GM18519 (cell line): Measurements from ENCODE around the gene GTF3C5.
"Not testable (repeated sequence)": the region's sequence is repeated elsewhere in the genome, so short reads cannot be mapped to it uniquely, and the experiment has no call there.

ENCODE experiments used
- ATAC-seq: cut with Tn5 transposase; IDR thresholded peaks from one replicate; pipeline ENCODE4 v1.9.1; 2021; ENCODE audit warnings: mild to moderate bottlenecking, moderate library complexity; ENCODE audit not compliant: unreplicated experiment, low FRiP score

GTF3C5 gene

DNA sequence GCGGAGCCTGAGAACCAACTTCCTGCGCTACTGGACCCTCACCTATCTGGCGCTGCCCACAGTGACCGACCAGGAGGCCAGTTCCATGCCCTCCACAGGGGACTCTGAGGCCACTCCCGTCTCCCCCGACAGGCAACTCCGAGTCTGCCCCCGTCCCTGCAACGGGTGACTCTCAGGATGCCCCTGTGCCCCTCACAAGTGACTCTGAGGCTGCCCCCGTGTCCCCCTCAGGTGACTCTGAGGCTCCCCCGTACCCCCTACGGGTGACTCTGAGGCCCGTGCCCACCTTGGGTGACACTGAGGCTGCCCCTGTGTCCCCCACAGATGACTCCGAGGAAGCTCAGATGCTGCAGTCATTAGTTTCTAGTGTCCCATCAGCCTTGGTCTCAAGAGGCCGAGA, 56.1 kb downstream of the GTF3C5 start:
- ATAC-seq: no peak

DNA sequence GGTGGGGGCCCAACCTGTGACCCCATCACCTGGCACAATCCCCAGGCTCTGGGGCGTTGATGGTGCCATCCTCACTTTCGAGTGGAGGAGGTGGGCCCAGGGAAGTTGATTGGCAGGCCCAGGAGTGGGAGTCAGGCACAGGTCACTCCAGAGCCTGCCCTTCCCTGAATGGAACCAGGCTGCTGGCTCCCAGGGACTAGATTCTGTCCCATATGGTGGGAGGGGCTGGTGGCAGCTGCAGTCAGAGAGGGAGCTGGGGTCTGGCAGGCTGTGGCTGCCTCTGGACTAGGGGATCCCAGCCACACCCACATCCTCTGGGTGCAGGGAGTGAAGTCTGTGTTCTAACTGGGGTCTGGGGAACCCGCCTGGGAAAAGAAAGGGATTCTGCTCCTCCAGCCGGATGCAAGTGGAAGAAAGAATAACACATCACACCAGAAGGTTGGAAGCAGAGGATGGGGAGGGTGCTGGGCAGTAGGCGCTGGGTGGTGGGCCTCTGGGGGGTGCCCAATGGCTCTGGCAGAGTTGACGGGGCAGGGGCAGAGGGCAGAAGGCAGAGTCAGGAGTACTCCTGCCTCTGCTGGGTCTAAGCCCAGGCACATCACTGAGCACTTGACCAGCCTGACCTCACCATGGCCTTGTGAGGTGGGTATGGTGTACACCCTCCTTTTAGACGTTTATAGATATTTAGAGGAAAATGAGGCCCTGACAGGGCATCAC, 56.8 kb downstream of the GTF3C5 start:
- no peak for ATAC-seq

GRCh38 chr9:133088146-133088750, 57.5 kb downstream of the GTF3C5 start:
- ATAC-seq: no peak

DNA sequence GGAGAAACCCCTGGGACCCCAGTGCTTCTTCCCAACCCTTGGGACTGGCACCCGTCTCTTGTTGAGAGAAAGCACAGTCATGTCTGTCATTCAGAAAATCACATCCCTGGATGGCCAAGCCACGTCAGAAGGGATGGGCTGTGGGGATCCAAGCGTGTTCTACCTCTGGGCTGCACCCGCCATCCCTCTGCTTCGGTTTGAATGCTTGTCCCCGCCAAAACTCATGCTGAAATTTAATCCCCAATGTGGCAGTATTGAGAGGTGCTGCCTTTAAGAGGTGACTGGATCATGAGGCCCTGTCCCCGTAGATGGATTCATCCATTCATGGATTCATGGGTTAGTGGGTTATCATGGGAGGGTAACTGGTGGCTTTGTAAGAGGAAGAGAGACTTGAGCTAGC, 58.0 kb downstream of the GTF3C5 start:
- no peak for ATAC-seq

- no peak for ATAC-seq
Observed at GRCh38 chr9:133089271-133089671, 58.5 kb downstream of the GTF3C5 start.

DNA sequence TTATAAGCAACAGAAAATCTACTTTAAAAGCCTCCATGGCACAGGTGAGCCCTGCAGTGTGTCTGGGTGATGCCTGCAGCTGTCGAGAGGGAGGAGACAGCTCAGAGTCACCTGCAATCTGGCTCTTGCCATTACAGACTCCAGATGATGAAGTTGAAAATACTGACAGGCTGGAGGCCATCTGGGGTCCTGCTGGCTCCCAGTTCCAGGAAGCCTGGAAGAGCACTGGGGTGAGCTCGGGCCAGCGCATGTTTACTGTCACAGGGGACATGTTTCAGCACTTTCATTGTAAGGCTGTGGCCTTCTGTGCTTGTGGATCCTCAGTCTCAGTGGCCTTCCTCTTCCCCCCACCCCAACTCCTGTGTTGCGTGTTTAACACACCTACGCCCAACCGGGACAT, 59.4 kb downstream of the GTF3C5 start:
- ATAC-seq: no peak

DNA sequence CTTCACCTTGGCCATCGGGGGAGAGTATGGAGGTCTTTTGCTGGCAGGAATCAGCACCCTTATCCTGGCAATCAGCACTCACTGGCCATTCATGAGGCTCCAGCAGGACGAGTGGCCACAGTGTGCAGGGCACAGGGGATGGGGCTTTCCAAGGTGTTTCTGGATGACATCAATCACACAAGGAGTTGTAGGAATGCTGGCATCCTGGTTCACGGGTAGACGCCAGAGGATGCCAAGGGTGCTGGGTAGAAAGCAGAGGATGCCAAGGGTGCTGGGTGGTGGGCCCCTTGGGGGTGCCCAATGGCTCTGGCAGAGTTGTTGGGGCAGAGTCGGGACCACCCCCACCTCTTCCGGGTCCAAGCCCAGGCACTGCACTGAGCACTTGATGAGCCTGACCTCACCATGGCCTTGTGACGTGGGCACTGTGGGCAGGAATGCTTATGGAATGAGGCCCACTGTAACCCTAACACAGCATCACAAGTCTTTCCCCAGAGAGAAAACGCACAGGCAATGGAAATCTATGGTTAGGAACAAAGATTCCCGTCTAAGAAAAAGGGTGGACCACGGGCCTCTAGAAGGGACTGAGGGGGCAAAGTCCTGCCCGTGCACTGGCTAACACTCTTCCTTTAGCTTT, 60.1 kb downstream of the GTF3C5 start:
- no peak for ATAC-seq

DNA sequence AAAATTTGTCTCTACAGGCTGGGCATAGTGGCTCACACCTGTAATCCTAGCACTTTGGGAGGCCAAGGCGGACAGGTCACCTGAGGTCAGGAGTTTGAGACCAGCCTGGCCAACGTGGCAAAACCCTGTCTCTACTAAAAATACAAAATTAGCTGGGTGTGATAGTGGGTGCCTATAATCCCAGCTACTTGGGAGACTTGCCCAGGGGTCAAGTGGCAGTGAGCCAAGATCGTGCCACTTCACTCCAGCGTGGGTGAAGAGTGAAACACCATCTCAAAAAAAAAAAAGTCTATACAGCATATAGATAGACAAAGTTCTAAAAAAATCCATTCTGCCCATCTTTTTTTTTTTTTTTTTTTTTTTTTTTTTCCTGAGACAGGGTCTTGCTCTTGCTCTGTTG, 63.6 kb downstream of the GTF3C5 start:
- not testable (repeated sequence) for ATAC-seq

DNA sequence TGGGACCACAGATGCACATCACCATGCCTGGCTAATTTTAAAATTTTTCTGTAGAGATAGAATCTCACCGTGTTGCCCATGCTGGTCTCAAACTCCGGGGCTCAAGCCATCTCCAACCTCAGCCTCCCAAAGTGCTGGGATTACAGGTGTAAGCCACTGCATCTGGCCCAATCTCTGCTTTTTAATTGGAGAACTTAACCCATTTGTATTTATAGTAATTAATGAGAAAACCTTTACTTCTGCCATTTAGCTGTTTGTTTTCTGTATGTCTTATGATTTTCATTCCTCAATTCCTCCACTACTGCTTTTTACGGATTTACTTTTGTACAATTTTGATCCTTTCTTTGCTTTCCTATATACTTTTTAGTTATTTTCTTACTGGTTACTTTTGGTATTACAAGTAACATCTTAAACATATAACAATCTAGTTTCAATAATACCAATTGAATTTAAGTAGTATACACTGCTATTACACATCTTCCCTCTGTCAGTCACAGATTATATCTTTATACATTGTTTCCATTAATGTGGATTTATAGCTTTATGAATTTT, 64.1 kb downstream of the GTF3C5 start:
- no peak for ATAC-seq

- no peak for ATAC-seq
Observed at GRCh38 chr9:133098104-133098754, 67.4 kb downstream of the GTF3C5 start.

DNA sequence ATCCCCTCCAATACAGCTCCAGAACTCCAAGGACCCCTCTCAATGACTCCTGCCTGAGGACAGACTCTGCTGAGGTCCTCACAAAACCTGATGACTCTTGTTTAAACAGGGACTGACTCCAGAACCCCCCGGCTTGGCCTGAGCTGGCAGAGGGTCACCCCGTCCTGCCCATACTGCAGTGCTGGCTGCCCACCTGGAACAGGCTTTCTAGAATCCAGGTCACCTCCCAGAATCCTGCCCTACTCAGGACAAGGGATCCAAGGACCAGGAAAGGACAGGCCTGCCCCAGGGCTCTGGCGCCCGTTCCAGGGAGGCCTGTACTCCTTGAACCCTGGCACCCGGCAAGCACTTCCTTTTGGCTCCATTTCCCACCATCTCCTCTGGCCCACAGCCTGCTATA, 68.1 kb downstream of the GTF3C5 start:
- ATAC-seq: no peak

DNA sequence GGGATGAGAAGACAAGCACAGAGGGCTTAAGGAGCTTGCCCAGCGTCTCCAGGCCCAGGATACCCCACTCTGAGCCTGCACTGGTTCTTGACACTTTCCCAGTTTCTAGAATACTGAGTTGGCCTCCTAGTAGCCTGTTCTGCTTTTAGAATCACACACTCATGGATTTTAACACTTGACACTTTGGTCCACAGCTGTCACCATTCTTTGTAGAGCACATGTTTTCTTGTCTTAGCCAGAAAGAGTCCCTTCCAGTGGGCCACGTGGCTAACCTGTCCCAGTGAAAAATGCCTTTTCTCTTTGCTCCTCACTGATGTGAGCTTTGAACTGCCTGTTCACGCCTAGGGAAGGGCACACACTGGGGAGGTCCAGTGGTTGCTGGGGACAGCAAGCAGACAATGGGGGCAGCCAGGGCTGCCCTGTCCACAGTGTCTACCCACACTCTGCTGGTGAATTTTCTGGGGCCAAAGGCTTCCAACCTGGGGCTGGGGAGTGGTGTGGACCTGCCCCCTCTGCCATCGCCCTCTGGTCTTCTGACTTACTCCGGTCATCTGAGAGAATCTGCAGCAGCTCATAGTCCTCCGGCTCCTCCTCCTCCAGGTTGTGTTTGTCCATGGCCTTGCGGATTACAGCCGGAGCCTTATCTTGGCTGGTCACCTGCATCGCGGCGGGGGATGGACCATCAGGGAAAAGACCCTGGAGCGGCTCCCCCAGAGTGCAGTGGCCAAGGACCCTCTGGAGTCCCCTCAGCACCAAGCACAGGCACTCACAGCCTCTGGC, 69.1 kb downstream of the GTF3C5 start:
- no peak for ATAC-seq

DNA sequence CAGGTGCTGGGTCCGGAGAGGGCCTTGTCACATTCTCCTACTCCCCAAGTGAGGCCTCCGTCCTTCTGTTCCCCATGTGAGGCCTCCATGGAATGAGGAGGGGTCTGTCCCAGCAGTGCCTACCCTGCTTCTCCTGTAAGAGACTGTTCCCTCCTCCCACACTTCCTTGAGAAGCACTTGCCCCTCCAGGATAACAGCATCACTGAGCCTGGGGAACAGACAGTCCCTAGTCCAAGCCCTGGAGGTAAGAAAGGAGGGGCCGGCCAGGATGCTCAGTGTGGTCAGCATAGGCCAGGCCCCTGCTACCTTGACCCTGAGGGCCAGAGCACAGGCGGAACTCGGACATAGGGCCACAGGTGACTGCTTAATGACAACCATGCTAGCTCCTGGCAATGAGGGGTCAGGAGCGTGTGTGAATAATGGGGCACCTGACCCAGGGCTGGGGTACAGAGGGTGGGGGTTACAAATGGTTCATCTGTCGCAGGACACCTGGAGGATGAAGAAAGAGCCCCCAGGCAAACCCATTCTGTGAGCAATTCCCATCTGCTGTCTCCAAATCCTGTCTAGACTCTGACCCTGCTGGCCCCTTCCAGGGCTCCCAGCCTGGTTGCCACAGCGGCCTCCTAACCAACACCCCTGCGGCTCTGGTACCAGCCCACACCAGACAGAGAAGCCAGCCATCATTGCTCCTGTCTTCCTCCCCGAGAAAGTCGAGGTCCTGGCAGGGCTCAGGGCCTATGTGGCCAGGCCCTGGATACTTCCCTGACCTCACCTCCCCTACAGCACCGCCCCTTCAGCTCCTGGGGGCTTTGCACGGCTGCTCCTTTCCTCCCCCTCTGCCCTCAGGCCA, 69.9 kb downstream of the GTF3C5 start:
- no peak for ATAC-seq

DNA sequence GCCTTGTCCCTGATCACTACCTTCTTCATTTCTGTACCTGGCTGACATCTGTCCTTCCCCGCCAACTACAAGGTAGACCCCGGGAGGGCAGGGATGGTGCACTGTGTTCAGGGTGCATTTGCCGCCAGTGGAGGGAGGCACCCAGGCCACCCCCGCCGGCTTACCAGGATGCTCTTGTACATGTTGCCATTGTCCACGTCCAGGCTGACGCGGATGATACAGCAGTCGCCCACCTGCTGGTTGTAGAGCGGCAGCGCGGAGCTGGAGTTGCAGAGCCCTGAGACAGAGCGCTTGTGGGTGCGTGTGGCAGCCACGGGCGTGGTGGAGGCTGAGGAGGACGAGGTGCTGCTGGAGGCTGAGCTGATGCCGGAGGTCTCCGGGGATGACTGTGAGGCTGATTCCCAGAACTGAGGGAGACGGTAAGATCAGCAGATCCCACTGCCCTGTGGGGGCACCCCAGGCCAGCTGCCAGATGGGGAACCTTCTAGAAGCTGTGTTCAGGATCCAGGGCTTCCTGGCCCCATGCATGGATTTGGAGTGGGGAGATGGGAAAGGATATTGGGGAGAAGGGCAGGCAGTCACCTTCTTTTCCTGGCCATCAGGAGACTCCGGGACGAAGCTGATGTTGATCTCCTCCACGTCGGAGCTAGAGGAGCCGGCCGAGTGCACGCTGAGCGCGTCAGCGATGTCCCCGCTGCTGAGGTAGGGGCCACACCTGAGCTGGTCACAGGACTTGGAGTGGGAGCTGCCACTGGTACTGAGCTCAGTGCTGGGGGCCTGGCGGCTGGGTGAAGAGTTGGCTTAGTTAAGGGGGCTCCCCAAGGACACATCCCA, 70.8 kb downstream of the GTF3C5 start:
- no peak for ATAC-seq

DNA sequence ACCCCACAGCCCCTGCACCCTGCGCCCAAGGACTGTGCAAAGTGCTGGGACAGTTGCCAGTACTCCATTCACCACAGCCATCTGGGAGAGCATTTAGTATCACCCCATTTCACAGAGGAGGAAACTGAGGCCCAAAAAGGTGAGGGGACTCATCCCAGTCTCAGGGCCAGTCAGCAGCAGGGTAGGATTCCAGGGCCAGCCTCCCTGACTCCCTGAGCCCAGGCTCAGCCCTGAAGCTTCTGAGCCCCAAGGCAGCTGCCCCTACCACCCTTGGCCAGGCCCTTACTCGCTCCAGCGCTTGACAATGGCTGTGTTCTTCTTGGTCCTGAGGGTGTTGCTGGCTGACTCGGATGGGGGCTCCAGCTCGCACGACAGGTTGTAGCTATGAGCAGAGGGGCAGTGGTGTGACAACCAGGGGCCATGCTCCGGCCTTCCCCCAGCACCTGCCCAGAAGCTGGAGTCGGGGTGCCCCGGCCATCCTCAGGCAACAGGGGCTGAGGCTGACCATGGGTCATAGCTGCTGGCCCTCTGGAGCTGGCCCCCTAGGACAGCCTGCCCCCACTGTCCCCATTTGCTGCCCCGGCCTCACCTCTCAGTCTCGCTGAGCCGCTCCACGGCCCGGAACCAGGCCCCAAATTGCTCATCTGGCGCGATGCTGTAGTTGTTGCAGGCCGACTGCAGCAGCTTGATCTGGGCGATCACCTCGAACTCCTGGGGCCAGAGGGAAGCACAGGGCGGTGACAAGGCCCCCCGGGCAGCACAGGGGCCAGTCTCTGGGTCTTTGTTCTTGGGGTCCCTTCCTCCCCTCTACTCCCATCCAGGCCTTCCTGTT, 71.6 kb downstream of the GTF3C5 start:
- ATAC-seq: no peak

DNA sequence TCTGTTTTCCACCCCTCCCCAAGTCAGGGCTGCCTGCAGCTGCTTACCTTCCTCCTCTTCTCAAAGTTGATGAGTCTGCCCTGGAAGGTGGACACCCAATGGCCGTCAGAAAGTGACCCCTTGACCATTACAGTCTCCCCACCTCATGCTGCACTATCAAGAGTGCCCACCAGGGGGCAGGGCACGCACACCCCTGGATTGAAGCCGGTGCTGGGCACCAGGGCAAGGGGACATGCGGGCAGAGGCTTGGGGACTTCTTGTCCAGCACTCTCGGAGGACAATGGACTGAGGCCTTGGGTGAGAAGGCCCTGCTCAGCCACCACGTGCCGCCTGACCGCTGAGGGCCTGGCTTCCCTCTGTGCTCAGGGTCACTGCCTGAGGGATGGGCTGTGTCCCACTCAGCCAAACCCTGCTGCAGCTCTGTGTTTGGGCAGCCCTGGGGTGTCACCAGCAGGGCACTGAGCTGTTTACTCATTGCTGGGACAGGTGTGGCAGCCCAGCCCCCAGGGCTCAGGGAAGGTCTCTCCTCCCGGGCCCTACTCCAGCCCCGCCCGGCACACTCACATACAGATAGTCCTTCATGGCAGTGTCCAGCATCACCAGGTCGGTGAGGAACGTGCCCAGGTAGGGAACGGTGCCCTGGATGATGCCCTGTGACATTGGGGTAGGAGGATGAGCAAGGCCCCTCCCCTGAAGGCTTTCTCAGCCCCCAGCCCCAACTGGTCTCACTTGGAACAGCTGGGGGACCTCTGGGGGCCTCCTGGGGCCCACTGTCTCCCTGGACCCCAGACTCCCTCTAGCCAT, 72.6 kb downstream of the GTF3C5 start:
- ATAC-seq: no peak

- ATAC-seq: no peak
Observed at GRCh38 chr9:133103987-133104505, 73.2 kb downstream of the GTF3C5 start.
